Stomach (tissue), 4 donors: Measurements from ENCODE around the gene ARSJ.

ENCODE experiments used
- EP300 ChIP-seq: sonication (generic); formaldehyde crosslinking; IDR thresholded peaks from one replicate; pipeline ENCODE4 v1.6.1; 2017; ENCODE audit warnings: antibody characterized with exemption
- POLR2A ChIP-seq, 4 donors: fragments of 450-650 bp; IDR thresholded peaks; one replicate each; pipeline ENCODE4 v1.6.1; 2016; ENCODE audit warnings: antibody characterized with exemption in 4 of 4, control low read depth in 2 of 4, mild to moderate bottlenecking in 1 of 4, moderate library complexity in 1 of 4
- POLR2AphosphoS5 ChIP-seq, 3 donors: sonication (generic); formaldehyde crosslinking; IDR thresholded peaks; one replicate each; pipeline ENCODE4 v1.6.1; 2016; ENCODE audit warnings: antibody characterized with exemption in 3 of 3
- TF ChIP-seq, protein P1 (sequence below), 7 experiments: fragments of 450-650 bp in 4 of 7; fragments of 200-600 bp in 3 of 7; sonication (generic) in 3 of 7; IDR thresholded peaks; one replicate each; pipeline ENCODE4 v1.5.1; 2016 to 2019; ENCODE audit warnings: antibody characterized with exemption in 7 of 7, control low read depth in 2 of 7, mild to moderate bottlenecking in 1 of 7

DNA sequence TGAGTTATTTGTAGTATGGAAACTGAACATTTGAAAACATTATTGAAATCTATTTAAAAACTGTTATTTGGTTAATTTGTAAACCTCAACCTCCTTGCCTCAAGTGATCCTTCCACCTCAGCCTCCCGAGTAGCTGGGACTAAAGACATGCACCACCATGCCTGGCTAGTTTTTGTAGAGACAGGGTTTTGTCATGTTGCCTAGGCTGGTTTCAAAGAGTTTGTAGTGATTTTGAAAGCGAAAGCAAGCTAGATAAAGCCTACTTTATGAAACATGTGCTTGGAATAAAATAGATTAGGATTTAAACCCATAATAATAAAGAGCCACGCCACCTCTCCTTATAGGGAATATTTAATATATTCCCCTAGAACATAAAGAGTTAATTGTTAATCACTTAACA is 23.5 kb downstream of the ARSJ start:
- TF ChIP-seq, protein P1, sequence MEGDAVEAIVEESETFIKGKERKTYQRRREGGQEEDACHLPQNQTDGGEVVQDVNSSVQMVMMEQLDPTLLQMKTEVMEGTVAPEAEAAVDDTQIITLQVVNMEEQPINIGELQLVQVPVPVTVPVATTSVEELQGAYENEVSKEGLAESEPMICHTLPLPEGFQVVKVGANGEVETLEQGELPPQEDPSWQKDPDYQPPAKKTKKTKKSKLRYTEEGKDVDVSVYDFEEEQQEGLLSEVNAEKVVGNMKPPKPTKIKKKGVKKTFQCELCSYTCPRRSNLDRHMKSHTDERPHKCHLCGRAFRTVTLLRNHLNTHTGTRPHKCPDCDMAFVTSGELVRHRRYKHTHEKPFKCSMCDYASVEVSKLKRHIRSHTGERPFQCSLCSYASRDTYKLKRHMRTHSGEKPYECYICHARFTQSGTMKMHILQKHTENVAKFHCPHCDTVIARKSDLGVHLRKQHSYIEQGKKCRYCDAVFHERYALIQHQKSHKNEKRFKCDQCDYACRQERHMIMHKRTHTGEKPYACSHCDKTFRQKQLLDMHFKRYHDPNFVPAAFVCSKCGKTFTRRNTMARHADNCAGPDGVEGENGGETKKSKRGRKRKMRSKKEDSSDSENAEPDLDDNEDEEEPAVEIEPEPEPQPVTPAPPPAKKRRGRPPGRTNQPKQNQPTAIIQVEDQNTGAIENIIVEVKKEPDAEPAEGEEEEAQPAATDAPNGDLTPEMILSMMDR (IDR thresholded peaks at IDR 0.05) = no peak
- no peak for TF ChIP-seq POLR2A (IDR thresholded peaks at IDR 0.05)
- TF ChIP-seq EP300 = no peak
- no peak for TF ChIP-seq POLR2AphosphoS5 (IDR thresholded peaks at IDR 0.05)
